NCI-H69 (cell line): ENCODE data around the gene MACROD2.
A peak's percentile ranks its signal among the peaks of the same experiment; 100 is the strongest.

Experiments used
- DNase-seq: peaks from one replicate; lab custom pipeline; 2025; lab: John Stamatoyannopoulos, UW

Gene MACROD2

DNA sequence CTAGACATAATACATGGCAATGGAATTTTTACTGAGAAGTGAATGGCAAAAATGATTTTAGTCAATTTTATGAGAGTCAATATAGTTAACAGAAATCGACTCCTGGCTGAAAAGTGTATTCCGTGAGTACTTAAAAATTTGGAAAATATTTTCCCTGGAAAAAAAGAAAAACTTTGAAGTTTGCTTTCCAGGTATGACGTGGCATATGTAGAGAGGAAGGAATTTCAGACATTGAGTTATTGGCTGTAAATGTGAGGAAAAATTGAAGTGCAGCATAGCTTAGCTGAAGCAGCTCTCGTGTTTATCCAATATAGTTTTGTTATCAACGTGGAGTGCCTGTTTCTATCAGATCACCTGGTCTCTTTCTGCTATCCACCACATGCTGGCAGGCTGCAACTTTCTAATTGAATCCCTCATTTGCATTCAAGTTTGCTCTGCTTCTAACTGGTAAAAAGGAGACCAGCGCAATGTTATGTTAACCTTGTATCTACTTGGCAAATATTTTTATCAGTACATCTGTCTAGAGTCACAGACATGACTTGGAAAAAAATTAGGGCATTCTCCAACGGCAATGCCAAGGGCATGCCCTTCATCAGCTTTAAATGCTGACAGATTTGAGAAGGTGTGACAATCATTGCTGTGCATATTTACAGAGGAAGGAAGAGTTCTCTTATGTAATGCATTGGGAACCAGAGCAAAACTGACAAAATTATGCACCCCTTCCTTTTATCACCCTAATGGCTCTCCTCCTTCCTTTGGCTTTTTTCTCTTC lies 1444.9 kb downstream of the MACROD2 start:
- DNase-seq: no peak

DNA sequence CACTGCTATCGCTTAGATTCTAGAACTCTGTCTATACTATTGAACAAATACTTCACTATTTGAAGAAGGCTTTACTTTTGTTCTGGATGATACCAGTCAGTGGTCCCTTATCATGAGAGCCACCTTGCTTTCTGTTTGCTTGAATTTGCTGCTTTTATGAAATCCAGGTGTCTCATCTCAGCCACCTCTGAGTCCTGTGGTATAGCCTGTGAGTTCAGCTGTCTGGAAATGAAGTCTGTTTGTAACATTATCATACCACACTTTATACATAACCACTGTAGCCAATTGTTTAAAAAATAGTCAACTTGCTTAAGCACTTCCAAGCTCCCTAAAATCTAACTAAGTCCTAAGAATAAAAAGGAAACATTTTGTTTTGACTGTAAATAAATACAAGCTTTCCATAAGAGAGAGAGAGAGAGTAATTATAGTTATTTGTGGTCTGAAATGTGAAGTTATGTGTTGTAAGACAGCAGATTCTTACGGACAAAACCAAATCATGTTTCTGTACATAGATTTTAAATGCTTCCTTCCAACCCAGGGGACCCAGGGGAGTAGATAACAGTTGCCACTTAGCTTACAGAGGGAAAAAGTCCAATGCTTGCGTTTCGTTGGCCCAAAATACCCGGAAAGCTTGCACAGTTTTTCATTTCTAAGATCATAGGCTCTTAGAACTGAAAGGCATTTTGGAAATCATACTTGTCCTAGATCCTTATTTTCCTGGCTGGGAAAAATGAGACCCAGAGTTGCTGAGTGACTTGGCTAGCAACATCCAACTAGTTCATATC lies 1449.9 kb downstream of the MACROD2 start:
- DNase-seq: no peak

DNA sequence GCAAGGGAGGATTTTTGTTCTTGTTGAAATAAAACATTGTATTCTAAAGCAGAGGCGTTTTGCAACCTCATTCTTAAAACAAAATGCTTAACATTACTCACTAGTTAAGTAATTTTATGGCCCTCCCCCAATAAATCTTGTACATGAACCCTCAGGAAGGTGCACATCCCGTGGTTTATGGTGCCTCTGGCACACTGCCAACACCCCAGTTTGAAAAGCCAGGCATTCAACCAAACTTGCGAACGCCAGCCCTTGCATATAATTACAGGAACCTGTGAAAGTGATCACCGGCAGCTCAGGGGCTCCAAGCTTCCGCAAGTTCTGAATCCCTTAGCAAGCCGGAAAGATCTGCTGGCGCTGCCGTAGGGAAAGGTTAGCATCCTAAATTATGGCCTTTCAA lies 1451.1 kb downstream of the MACROD2 start:
- peak; percentile 61 for DNase-seq

DNA sequence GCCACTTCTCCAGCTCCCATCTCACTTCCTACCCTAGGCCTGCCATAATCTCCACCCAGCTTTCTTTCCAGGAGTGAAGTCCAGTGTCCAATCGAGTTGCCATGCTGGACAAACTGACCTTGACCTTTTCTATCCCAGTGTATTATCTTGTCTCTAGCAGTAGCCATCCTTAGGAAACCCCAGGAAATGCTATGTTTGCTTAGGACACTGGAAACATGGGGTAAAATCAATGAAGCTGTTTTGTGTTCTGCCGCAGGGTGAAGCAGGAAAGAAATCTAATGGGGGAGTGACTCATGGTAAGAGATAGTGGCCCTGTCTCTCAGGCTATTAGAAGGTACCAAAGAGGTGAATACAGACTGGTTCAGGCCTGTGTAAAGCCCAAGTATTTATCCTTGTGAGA lies 1452.2 kb downstream of the MACROD2 start:
- DNase-seq: no peak

DNA sequence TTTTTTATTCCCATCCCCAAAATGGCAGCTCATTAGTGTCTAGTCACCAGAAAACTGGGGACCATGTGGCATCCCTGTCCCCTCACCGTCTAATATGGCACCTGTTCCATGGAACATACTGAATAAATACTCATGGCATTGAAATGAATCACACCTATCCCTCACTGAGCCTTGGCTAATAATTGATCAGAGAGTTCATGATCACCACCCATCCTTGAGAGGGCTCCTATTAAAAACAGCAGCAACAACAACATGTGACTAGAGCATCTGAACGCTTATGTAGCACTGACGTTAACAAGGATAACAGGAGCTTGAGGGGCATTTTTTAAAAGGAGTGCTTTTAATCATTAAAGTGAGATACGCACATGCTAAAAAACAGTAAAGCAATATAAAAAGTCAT lies 1453.7 kb downstream of the MACROD2 start:
- no peak for DNase-seq

DNA sequence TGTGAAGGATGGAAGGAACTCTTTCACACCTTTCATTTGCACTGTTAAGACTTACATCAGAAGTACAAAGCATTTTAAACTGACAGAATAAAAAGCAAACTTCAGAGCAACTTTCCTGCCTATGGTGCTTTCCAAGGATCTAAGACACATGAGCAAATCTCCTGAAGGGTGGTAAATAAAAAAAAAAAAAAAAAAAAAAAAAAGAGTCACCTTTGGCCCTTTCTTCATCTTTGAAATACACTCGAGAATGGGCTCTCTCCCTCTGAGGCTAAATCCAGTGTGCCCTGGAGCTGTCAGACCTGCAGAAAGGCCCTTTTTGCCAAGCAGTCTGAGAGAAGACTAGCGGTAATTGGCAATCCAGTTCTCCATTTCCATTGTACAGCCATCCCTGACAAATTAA lies 1455.9 kb downstream of the MACROD2 start:
- no peak for DNase-seq

DNA sequence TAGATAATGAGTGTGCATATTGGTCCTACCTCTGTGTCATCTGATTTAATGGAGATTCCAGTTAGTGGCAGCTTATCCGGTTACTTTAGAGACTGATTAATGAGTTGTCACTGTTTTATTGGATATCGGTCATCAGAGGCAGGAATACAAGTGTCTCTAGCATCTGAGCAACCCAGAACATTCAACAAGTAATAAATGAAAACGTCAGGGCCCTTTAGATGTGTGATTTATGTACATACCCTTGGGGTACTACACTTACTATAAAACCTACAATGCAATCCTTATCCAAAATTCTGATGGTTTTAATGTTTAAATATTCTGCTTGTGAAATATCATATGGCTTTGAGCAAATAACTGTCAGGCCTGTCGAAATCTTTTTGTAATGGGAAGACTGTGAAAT lies 1460.0 kb downstream of the MACROD2 start:
- no peak for DNase-seq

DNA sequence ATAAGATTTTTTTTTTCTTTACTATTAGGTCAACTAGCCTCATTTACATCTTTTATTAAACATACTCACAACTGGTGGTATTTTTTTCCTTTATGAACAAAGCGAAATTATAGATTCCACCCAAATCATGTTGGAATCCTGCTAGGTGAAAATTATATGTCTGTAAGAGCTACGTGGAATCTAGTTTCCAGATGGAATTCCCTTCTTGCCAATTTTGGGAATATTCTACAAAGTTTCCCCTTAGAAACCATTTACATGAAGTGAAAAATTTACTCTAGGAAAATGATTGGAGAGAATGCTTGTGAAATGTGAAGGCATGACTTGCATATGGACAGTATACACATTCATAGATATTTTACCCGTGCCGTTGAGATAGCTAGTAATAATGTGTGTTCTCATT lies 1466.6 kb downstream of the MACROD2 start:
- DNase-seq: peak; percentile 8

DNA sequence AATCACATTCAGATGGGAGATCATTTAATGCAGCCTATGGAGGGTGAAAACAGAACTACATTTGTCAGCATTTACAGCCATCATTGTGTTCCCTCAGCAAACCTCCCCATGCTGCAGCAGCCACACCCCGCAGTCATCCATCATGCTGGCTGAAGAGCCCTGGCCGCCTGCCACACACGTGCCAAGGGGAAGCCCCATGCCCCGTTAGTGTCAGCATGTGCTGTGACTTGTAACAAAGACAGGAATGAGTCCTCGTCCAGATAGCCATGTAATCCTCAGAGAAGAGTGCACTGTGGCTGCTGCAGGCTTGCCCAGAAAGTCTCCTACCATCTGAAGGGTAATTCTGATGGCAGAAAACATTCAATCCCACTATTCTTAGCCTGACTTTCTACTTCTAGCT lies 1480.2 kb downstream of the MACROD2 start:
- DNase-seq: peak; percentile 86

DNA sequence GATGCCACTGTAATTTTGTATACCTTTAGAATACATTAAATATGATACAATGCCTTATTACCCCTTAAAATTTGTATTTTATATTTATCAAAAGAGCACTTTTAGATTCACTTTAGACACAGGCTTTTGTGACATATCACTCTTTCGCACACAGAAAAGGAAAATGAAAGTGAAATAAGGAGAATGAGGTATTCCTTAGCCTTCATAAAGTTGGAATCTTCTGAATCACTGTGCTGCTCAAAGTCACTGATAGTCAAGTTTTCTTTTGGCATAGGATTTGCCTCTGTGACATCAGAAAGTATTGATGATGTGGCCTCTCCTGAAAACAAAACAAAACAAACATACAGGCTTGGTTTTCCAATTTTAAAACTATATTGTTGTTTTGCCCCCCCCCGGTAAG lies 1480.9 kb downstream of the MACROD2 start:
- DNase-seq: no peak

DNA sequence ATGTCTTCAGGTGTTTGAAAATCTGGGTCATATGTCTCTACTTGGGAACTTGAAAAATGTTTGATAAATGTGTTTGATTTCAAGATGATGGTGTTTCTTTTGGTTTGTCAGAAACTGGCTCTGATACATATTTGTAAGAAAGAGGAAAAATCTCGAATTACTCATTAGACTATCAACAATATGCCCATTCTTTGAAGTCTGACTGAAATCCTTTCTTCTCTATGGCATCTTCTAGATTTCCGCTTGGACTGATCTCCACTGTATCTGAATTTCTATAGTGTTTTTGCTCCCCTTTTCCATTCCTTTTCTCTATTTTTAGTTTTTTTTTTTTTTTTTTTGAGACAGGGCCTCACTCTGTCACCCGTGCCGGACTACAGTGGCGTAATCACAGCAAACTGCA lies 1481.5 kb downstream of the MACROD2 start:
- DNase-seq: no peak

DNA sequence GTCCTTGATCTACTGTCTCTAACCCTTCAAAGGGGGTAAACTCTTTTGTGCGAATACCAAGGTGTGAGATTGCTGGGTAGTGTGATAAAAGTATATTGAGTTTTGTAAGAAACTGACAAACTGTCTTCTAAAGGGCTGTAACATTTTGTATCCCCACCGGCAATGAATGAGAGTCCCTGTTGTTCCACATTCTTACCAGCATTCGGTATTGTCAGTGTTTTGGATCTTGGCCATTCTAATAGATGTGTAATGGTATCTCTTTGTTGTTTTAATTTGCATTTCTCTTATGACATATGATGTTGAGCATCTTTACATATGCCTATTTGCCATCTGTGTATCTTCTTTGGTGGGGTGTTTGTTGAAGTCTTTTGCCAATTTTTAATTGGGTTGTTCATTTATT lies 1487.2 kb downstream of the MACROD2 start:
- DNase-seq: no peak

DNA sequence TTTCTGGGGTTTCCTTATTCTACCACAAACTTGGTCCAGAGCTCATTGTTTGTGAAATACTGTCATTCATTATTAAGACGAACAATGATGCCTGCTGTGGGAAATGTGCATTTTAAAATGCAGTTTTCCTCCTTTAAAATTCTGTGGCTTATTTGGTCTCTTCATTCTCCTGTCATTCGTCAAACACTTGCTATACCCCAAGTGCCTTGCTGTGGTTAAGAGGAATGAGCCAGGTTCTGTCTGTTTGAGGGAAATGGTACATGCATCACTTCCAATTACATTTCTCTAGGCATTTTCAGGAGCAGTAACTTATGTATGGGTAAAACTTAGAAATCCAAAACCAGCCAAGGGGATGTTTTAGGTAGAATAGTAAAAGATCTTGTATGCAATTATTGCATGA lies 1490.2 kb downstream of the MACROD2 start:
- no peak for DNase-seq

DNA sequence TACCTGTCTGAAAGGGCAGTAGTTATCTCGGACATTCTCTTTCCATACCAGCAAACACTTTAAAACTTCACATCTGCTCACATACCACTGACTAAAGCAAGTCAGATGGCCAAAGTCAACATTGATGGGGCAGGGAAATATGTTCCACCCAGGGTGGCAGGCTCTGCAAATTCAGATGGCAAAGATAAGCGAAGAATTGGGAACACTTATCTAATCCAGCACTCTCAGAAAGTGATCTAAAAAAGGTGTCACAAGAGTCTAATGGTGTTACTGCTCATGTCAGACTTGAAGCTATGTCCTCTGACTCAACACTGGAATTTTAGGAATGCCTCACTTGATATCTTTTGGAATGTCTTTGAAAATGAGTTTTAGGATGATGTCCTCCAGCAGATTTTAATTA lies 1491.7 kb downstream of the MACROD2 start:
- no peak for DNase-seq

DNA sequence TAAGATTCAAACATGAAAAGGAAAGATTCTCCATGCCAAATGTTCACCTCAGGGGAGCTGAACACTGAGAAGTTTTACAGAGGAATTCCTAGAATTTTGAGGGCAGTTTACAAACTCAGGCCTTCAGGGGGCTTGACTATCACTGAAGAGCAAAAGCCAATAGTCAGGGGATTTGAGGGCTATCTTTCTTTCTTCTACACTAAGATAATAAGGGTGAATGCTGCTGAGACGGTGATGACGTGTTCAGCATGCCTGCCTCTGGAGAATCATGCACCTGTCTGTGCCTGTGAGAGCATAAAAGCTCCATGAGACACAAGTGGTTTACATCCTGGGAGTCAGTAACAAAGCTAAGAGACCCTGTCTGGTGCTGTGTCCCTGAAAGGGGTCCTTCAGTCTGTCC lies 1492.4 kb downstream of the MACROD2 start:
- DNase-seq: no peak

DNA sequence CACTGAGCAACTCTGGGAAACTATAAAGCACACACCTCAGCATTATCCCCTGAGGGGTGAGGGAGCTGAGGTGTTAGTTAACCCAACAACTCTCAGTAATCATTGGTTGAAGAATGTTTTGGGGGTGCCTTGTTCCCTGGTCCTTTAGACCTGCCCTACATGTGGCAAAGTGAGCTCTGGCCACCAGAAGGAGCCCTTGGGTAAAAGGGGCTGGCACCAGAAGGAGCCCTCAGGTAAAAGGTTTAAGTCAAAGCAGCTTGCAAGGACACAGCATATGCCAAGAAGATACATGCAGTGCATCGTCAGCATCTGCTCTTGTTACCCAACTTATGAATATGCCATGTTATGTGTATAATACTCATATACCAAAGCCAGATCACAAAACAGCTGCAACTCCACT lies 1496.3 kb downstream of the MACROD2 start:
- DNase-seq: peak; percentile 32

DNA sequence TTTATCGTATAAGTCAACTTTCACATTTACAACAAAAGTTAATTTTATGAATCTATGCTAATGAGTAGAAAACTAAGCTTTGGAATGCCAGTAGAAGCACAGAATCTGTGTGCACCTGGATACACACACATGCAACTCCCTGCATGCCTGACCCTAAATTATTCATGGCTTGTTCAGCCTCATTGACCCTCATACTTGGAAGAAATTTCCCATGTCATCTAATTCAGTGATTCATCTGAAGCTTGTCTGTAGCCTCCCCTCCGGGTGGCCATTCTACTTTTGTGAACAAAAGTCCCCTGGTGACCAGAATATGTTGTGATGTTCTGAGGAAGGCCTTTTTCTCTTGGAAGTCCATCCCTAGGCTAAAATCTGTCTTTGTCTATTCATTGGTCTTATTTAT lies 1499.5 kb downstream of the MACROD2 start:
- DNase-seq: no peak

DNA sequence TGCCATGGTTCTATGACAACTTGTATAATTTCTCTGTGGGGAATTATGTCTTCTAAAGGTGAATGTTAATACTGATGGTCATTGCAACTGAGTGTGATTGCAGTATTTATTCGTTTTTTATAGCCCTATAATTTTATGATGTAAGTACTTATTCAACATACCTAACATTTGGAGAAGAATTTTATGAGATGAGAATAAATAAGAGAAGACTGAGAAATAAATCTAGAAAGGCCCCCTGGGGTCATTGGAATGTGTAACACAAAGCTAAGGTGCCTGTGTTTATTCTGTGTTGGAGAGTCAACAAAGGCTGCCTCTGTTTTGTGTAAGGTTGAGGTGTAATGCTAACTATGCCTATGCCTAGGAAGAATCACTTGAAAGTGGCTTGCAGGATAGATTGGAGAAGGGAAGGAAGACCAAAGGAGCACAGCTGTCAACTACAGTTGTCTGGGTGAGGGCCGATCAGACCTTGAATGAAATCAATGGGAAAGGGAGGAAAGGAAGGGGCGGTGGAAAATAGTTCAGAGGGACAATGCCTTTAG lies 1501.3 kb downstream of the MACROD2 start:
- DNase-seq: peak; percentile 45

DNA sequence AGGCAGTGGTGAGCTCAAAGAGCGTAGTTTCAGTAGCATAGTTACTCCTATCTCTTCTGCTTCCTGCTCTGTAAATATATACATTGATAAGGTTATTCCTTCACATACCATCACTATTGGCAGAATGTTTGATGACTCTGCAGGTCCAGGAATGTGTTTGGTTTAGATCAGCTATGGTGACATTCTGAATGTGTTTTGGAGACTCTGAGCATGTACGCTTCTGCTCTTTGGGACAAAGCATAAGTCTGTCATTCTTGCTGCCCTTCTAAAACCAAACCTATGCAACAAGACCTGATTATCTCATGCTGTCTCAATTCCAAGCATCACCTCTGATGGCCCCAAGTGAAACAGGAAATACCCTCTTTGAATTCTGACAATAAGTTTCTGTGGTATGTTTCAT lies 1503.6 kb downstream of the MACROD2 start:
- no peak for DNase-seq

DNA sequence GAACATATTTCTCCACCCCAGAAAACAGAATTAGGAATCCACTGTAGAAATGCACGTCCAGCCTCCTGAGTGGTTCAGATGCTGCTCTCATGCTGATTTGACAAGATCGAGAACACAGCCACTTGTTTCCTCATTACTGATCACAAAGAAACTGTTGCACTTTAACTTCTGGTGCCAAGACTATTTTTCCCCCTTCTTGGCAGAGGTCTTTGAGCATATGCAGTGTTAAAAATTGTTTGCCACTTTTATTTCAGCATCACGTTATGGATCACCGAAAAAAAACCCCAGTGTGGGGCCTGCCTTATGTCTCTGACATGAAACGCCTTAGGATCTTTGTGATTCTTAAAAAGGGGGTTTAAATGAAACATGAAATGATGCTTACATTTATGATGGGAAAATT lies 1511.0 kb downstream of the MACROD2 start:
- DNase-seq: no peak

DNA sequence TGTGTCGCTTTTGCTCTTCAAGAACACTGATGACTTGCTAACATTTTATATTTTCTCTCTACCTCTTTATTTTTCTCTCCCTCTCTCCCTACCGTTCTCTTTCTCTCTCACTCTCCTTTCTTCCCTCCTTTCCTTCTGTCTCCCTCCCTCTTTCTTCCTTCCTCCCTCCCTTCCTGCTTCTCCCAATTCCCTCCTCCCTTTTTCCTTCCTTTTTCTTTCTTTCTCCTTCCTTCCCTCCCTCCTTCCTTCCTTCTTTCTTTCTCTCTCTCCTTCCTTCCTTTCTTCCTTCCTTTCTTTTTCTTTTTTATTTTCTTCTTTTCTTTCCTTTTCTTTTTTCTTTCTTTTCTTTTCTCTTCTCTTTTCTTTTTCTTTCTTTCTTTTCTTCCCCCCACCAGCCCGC lies 1511.8 kb downstream of the MACROD2 start:
- DNase-seq: no peak

DNA sequence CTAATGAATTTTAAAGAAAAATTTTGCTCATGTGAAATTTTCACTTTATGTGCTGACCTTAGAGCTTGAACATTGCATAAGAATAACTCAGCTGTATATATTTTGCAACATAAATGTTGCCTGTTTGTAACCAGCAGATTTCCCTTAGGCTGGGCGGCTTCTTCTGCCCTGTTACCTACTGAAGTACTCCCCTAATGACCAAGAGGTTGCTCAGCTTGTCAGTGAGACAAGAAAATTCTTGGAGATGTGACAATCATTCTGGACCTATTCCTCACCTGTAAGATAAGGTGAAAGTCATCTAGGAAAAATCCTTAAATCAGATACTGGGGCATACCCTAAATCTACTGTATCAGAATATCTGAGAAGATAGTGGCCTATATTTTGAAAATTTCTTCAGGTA lies 1516.2 kb downstream of the MACROD2 start:
- DNase-seq: no peak

DNA sequence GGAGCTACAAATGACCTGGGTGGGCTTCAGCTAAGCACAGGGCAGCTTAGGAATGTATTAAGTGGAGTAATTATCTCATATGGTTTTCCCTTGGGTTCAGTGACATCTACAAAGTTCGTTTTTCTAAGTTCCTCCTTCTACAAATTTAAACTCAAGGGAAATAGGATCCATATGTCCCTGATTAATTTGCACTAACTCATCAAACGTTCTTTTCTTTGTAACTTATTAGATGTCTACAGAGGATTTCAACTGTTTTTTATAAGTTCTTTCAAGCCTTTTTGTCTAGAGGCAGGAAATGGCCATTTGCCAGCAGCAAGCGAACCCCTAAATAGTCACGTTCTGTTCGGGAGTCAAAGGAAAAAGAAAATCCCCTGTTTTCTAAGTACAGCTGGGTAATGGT lies 1517.6 kb downstream of the MACROD2 start:
- DNase-seq: no peak
